UCSD-AML1 (cell line): ENCODE results near the gene SWSAP1.
A peak's percentile ranks its signal among the peaks of the same experiment; 100 is the strongest.
"Not testable (repeated sequence)": the region's sequence is repeated elsewhere in the genome, so short reads cannot be mapped to it uniquely, and the experiment has no call there.

Experiments used
- DNase-seq: peaks from one replicate; lab custom pipeline; 2025; ENCODE audit not compliant: unreplicated experiment; lab: John Stamatoyannopoulos, UW

SWSAP1 gene

DNA sequence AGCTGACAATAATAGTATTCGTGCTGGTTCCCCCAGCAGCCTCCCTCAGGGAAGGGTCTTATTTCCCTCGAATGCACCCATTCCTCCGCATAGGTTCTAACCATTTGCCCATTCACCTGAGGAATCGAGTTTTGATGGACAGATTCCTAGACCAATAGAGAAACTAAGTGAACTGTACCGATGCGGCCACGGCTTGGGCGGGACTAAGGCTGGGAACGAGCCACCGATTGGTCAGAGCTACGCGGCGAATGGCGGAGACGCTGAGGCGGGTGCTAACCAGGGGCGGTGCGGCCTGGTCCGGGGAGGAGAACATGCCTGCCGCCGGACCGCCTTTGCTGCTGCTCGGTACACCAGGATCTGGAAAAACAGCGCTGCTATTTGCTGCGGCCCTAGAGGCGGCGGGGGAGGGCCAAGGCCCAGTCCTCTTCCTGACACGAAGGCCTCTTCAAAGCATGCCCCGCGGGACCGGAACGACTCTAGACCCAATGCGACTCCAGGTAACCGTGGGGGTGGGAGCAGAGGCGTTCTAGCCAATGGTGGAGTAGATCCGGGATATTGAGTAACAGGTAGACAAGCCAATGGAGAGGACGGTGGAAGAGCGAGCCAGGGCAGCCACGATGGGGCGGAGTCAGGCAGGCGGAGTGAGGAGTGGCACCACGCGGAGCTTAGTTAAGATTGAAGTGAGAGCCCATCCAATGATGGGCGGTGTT lies at the start of gene SWSAP1:
Gene SWSAP1 (plus strand): TSS at position 234 of the 710 bp plus-strand sequence. CDS start 15 bp downstream, at position 249.
- peak; percentile 99 for DNase-seq

GRCh38 chr19:11324748-11325389 lies 49.6 kb upstream of the SWSAP1 start:
- no peak for DNase-seq

- no peak for DNase-seq
Measured at GRCh38 chr19:11325544-11325943, 48.9 kb upstream of the SWSAP1 start.

DNA sequence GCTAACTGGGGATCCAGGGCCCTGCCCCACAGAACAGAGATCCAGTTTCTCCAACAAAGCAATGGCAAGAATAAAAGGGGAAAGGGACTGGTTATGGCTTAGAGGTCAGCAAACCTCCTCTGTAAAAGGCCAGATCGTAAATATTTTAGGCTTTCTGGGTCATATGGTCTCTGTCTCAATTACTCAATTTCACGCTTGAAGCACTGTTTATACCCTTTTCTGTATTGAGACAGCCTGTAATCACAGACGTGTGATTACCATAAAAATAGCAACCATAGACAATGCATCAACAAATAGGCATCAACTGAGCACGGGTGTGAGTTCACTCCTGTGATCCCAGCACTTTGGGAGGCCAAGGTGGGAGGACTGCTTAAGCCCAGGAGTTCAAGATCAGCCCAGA lies 44.3 kb upstream of the SWSAP1 start:
- no peak for DNase-seq

DNA sequence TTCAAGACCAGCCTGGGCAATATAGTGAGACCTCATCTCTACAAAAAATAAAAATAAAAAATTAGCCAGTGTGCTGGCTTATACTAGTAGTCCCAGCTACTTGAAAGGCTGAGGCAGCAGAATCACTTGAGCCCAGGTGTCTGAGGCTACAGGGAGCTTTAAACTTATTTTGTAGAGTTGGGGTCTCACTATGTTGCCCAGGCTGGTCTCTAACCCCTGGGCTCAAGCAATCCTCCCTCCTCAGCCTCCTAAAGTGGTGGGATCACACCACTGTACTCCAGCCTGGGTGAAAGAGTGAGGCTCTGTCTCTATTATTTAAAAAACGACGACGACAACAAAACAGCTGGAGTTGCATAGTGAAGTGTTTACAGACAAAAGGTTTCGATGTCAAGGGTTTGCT lies 43.0 kb upstream of the SWSAP1 start:
- no peak for DNase-seq

GRCh38 chr19:11332822-11333221 lies 41.6 kb upstream of the SWSAP1 start:
- no peak for DNase-seq

- DNase-seq = not testable (repeated sequence)
Measured at GRCh38 chr19:11333838-11334237, 40.6 kb upstream of the SWSAP1 start.

GRCh38 chr19:11335449-11336146 lies 38.9 kb upstream of the SWSAP1 start:
- no peak for DNase-seq

DNA sequence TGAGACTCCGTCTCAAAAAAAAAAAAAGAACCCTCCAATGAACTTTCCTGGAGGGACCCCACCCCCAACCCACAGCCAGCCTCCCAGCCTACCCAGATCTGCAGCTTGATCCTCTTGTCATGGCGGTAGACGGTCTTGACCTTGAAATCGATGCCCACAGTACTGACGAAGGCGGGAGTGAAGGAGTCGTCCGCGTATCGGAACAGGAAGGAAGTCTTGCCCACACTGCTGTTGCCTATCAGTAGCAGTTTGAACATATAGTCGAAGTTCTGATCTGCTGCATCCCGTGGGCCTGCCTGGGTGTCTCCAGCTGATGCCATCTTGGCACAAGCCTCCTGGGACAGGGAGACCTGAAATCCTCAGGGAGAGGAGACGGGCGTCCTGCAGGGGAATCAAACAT lies 37.4 kb upstream of the SWSAP1 start:
- DNase-seq = peak; percentile 71

GRCh38 chr19:11338121-11338520 lies 36.3 kb upstream of the SWSAP1 start:
- no peak for DNase-seq

DNA sequence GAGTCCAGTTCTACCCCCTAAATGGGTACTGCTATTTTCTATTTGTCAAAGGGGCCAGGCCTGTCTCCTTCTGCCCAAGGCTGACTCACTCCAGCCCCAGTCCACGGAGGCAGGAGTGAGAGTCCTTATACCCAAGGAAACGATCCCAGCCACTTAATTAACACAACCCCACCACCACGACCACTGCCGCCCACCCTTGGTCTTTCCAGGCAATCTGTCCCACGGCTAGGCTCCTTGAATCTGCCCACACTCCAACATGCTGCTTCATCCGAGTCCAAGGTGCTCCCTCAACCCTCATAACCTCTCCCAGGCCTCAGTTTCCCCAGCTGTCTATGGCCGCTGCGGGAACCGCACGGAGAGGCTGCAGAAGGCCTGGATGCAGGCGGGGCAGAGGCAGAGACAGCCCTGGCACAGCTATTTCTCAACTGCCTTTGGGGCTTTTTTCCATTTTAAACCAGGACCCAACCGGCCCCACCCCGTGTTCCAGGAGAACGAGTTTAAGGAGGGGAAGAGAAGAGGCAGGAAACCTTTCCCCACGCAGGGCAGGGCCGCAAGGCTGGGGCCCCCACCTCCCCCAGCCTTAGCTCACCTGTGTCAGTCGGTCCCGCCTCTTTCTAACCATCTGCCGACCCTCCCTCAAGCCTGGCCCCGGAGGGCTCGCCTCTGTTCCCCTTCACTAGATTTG lies 35.8 kb upstream of the SWSAP1 start:
- no peak for DNase-seq

DNA sequence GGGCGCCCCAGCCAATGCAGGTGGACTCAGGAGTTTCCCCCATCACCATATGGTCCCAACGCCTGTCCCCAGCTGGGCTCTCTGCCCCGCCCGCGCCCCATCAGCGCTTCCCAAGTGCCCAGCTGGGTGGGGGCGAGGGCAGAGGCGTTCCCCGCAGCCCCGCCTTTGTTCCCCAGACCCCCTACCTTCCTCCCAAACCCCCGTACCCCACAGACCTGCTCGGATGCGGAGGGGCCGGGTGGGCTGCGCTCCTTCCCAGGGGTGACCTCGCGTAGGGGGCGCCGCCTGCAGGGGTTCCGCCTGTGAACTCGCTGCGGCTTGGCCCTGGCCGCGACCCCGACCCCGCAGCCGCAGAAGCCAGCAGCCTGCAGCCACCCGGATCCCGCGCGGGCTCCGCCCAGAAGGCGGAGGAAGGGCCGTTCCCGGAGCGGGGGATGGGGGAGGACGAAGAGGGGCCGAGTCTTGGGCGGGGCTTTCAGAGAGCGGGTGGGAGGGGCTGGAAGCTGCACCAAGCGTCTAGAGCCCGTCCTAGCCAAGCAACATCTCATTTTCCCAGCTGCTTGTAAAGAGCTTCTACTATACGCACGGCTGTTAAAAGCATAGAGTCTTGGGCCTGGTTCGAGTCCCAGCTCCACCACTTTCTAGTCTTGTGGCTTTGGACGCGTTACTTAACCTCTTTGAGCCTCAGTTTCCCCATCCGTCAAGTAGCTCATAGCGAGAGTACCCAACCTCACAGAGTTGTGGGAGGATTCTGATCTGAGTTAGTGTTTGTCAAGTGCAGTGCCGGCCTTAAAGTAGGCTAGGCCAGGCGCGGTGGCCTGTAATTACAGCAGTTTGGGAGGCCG lies 35.0 kb upstream of the SWSAP1 start, which contains the start of gene RAB3D:
Gene RAB3D (minus strand): TSS at position 404 of the 845 bp plus-strand sequence. CDS start 2,258 bp downstream, outside the sequence.
- peak; percentile 89 for DNase-seq

- DNase-seq = not testable (repeated sequence)
Measured at GRCh38 chr19:11340099-11340467, 34.4 kb upstream of the SWSAP1 start.

- no peak for DNase-seq
Measured at GRCh38 chr19:11342429-11342828, 32.0 kb upstream of the SWSAP1 start.

- no peak for DNase-seq
Measured at GRCh38 chr19:11345122-11345803, 29.2 kb upstream of the SWSAP1 start.

- DNase-seq = peak; percentile 97
Measured at GRCh38 chr19:11346104-11346940, 28.1 kb upstream of the SWSAP1 start, which contains the start of the genes CCDC159 and TMEM205. CCDC159 (plus strand) TSS chr19:11346519; CDS start chr19:11346607, 88 bp downstream. TMEM205 (minus strand) TSS chr19:11346268; CDS start chr19:11345619, 649 bp downstream.

DNA sequence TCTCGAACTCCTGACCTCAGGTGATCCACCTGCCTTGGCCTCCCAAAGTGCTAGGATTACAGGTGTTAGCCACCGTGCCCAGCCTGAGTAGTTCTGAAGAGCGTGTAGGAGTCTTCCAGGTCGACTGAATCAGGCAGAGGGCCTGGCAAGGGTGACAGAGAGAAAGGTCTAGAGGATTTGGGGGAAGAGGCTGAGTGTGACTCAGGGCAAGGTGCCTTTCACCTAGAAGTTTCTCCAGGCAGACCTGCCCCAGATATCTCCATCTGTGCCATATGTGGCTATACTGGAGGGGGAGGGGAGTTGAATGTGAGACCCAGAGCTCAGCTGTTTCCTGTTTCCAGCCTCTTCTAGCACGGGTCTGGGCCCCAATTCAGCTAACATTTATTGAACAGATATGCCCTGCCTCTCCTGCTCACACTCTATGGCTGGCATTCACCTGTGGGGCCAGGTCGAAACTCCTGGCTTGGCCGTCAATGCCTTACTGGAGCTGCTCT lies 26.9 kb upstream of the SWSAP1 start:
- no peak for DNase-seq

GRCh38 chr19:11349171-11349570 lies 25.3 kb upstream of the SWSAP1 start:
- no peak for DNase-seq

- DNase-seq = not testable (repeated sequence)
Measured at GRCh38 chr19:11354102-11354501, 20.4 kb upstream of the SWSAP1 start.
